Erythroblast (primary cell): ENCODE results near the gene PGGHG.

Experiments used
- GATA1 ChIP-seq: IDR thresholded peaks from 2 replicates; pipeline ENCODE4 v1.6.1; 2011; ENCODE audit warnings: low read depth, mild to moderate bottlenecking, control low read depth, low read length, moderate library complexity
- POLR2A ChIP-seq: IDR thresholded peaks from 2 replicates; pipeline ENCODE4 v1.6.1; 2011; ENCODE audit warnings: mild to moderate bottlenecking, low read length

- TF ChIP-seq POLR2A (no peak), GATA1 (no peak)
Measured at GRCh38 chr11:330694-331357, 41.9 kb downstream of the PGGHG start.
